ENCODE results near the gene PRKAR2B.
A peak's percentile ranks its signal among the peaks of the same experiment; 100 is the strongest.

PRKAR2B gene

GRCh38 chr7:107049480-107049879, 5.0 kb downstream of the PRKAR2B start:
- TF ChIP-seq GATA2 (IDR thresholded peaks at IDR 0.05; ENCODE audit: low read depth, low read length) (no peak), GATA3 (IDR thresholded peaks at IDR 0.05; ENCODE audit: low read depth, low read length) (no peak)

GRCh38 chr7:107049971-107050532, 5.5 kb downstream of the PRKAR2B start:
- no peak for TF ChIP-seq GATA3 (IDR thresholded peaks at IDR 0.05; ENCODE audit: low read depth, low read length)
- no peak for TF ChIP-seq GATA2 (IDR thresholded peaks at IDR 0.05; ENCODE audit: low read depth, low read length)

GRCh38 chr7:107051376-107051775, 6.9 kb downstream of the PRKAR2B start:
- TF ChIP-seq GATA2 (IDR thresholded peaks at IDR 0.05; ENCODE audit: low read depth, low read length): 0 out of 2 replicates have a peak, but pooled peaks have one; percentile 6
- TF ChIP-seq GATA3 (IDR thresholded peaks at IDR 0.05; ENCODE audit: low read depth, low read length): peak; percentile 73; the same call in 1 of the 2 replicates

DNA sequence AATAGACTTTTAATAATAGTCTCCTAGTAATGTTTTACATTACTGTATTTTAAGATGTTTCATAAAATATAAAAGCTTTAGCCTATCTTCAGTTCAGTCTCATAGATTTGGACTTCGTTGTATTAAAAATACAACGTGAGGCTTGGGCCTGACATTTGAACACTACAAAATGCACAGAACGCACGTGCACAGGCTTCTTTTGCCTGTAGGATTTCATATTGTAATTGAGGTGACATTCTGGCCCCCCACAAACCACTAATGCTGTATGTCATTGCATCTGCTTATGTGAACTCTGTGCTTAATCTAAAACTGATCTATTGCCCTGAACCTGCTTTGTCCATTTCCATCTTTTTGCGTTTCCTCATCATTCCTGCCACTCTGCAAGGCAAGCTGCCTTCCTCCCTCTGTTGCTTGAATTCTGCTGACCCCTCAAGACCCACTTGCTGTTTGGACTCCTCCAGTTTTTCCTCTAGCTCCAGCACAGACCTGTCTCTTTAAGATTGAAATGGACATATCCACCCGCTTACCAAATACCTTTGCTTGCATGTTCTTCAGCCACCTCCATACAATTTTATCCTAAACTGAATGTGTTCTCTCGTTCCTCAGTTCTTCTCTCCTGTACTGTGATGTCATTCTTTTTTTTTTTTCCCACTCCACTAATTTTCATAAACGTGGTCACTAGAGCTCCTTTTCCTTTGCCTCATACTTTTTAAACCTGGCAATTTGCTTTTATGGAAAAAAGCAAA, 12.4 kb downstream of the PRKAR2B start:
- TF ChIP-seq GATA2 (IDR thresholded peaks at IDR 0.05; ENCODE audit: low read depth, low read length) (no peak), GATA3 (IDR thresholded peaks at IDR 0.05; ENCODE audit: low read depth, low read length) (no peak)

DNA sequence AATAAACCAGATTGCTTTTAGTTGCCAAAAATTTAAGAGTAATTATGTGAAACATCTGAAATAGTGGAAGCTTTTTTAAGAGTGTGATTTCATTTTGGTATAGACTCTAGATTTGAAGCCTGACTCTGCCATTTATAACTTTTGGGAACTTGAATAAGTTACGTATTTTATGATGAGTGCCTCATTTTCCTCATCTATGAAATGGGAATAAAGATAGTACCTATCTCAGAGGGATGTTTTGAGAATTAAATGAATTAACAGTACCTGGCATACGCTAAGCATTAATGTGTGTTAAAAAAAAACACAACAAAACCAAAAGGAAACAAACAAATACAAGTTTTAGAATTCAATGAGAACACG, 12.9 kb downstream of the PRKAR2B start:
- TF ChIP-seq GATA2 (IDR thresholded peaks at IDR 0.05; ENCODE audit: low read depth, low read length): no peak
- TF ChIP-seq GATA3 (IDR thresholded peaks at IDR 0.05; ENCODE audit: low read depth, low read length): no peak

DNA sequence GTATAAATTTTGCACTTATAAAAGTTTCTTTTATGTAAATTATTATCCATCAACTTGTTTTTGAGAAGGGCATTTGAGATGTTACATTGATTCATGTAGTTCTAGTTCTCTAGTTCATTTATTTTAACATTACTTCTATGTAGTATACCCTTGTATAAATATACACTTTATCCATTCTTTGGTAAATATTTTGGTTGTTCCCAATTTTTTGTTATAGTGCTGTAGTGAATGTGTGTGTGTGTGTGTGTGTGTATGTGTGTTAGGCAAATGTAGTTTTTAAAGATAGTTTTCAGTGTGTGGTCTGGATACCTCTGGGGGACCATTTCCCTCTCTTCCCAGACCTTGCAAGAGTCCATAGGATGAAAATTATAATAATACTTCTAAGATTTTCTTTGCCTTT, 15.0 kb downstream of the PRKAR2B start:
- TF ChIP-seq GATA3 (IDR thresholded peaks at IDR 0.05; ENCODE audit: low read depth, low read length) (no peak), GATA2 (IDR thresholded peaks at IDR 0.05; ENCODE audit: low read depth, low read length) (no peak)

- no peak for TF ChIP-seq GATA3 (IDR thresholded peaks at IDR 0.05; ENCODE audit: low read depth, low read length)
- TF ChIP-seq GATA2 (IDR thresholded peaks at IDR 0.05; ENCODE audit: low read depth, low read length): no peak
These were observed 19.0 kb downstream of the PRKAR2B start for GRCh38 chr7:107063245-107064120.

GRCh38 chr7:107064255-107064654, 19.8 kb downstream of the PRKAR2B start:
- no peak for TF ChIP-seq GATA3 (IDR thresholded peaks at IDR 0.05; ENCODE audit: low read depth, low read length)
- TF ChIP-seq GATA2 (IDR thresholded peaks at IDR 0.05; ENCODE audit: low read depth, low read length): no peak

DNA sequence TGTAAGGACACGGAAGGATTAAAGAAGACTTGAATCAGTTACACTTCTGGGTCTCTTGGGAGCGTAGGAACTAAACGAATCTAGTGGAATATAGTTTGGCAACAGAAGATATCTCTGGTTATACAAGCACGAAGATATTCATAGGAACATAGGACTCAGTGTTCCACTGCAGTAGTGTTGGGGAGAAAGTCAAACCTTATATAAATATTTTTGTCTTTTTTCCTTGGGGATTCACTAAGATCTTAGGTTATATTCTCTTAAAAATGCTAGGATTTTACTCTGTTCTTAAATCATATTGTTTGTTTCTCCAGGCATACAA, 21.4 kb downstream of the PRKAR2B start:
- TF ChIP-seq GATA2 (IDR thresholded peaks at IDR 0.05; ENCODE audit: low read depth, low read length) (no peak), GATA3 (IDR thresholded peaks at IDR 0.05; ENCODE audit: low read depth, low read length) (no peak)

DNA sequence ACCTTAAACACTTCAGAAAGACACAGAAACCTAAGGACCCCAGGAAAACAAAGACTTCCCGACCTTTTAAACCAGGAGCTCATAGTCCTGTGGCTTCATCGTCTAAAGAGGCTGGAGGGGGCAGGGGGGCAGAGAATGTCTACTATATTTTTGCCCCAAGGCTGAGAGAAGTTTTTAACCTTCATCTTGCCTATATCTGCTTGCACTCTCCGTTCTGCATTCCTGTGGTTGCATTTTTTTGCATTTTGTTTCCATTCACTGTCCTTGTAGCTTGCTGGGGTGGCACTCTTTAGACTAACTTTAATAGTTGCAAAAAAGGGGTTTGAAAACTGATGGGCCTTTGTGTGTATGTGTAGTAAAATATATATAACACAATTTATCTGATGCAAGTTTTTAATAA, 23.7 kb downstream of the PRKAR2B start:
- TF ChIP-seq GATA2 (IDR thresholded peaks at IDR 0.05; ENCODE audit: low read depth, low read length) (no peak), GATA3 (IDR thresholded peaks at IDR 0.05; ENCODE audit: low read depth, low read length) (no peak)

- TF ChIP-seq GATA2 (IDR thresholded peaks at IDR 0.05; ENCODE audit: low read depth, low read length) (no peak), GATA3 (IDR thresholded peaks at IDR 0.05; ENCODE audit: low read depth, low read length) (no peak)
These were observed 25.0 kb downstream of the PRKAR2B start for GRCh38 chr7:107069457-107069856.

DNA sequence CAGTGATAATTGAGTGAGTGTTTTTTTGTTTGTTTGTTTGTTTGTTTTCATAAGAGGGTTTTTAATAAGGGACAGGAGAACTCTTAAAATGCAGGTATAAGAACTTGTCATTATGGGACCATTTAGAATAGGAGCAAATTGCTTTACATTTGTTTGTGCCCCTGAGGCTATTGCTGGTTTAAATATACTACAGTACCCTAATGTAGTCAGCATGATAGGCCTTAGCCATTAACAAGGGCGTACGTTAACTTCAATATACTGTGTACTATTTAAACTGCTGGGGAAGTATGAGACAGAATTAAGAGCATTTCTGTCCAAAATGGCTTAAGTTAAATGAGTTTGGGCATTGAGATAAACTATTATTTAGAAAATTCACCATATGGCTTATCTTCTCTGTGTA, 26.2 kb downstream of the PRKAR2B start:
- TF ChIP-seq GATA2 (IDR thresholded peaks at IDR 0.05; ENCODE audit: low read depth, low read length) (no peak), GATA3 (IDR thresholded peaks at IDR 0.05; ENCODE audit: low read depth, low read length) (no peak)

DNA sequence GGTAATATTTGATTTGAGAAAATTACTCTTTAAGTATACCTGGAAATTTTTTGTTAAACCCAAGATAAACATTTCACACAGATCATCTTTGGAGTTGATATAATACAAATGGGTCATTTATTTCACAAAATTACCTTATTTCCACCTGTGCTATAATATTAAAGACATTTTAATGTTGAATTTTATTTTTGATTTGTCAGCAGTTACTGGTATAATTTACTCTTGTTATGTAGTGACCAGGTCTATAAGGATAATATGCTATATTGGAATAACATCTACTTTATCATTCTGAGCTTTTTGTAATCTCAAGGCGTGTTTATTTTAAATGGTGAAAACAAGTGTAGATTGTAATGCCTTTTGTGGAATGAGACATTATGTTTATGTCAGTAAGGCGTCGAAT, 26.6 kb downstream of the PRKAR2B start:
- TF ChIP-seq GATA2 (IDR thresholded peaks at IDR 0.05; ENCODE audit: low read depth, low read length) (no peak), GATA3 (IDR thresholded peaks at IDR 0.05; ENCODE audit: low read depth, low read length) (no peak)

GRCh38 chr7:107072133-107072532, 27.6 kb downstream of the PRKAR2B start:
- TF ChIP-seq GATA3 (IDR thresholded peaks at IDR 0.05; ENCODE audit: low read depth, low read length): no peak
- TF ChIP-seq GATA2 (IDR thresholded peaks at IDR 0.05; ENCODE audit: low read depth, low read length): no peak

Data from SH-SY5Y (cell line).